ENCODE measurements around the gene PRXL2C. TPM values are rescaled to one million over a fixed set of nuclear protein-coding genes. Genes with fewer than 3 reads are reported as not detected.
"Not testable (repeated sequence)": the region's sequence is repeated elsewhere in the genome, so short reads cannot be mapped to it uniquely, and the experiment has no call there.

The PRXL2C gene
- total RNA-seq: 10 to 100 TPM; 16.7 to 25.6 (median 22.5) TPM

DNA sequence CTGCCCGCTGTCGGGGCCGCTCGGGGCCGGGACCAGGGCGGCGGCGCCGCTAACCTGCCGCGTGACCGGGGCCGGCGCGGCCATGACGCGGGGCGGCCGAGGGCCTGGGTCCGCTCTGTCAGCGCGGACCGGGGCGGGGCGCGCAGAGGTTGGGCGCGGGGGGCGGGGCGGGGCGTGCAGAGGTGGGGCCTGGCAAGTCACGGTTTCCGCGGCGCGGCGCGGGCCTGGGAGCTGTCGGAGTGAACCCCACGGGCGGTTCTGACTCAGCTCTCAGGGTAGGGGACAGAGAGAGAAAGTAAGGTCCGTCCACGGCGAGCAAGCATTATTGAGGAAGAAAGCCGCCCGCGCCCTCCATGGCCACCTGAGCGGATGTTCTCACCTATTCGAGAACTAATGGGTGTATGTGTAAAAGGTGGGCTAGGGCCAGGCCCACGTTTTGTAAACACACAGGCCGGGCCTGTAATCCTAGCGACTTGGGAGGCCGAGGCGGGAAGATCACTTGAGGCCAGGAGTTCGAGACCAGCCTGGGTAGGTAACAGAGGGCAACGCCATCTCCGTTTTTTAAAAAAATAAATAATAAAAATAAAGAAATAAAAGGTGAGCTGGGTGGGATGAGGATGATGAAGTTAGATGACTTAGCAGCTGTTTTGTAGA lies at the start of gene PRXL2C:
TSS of gene PRXL2C (minus strand) at position 120 of the 654 bp plus-strand sequence. CDS start at position 84, 36 bp downstream.
- H3K4me3 ChIP-seq (replicated peaks in 1 of 3): peak within 1 kb of the TSS; percentile 39 to 79 (median 44)
- H3K9me3 ChIP-seq: no peaks in the 10 kb centered on the region
- H3K4me1 ChIP-seq: peaks cover 6 to 8% of the 10 kb centered on the region in 2 donors
- H3K27ac ChIP-seq: peak within 1 kb of the TSS; percentile 94 to 99 (median 97)
- peak; percentile 88 to 90 for DNase-seq
- peaks cover 11 to 13% of the 10 kb centered on the region in 2 donors for H3K36me3 ChIP-seq
- 10 to 12% methylated on average over 16 to 18 of the region's 57 CpGs for WGBS, 2 donors
- intact Hi-C loops (cut with DNase I): loop anchor here (5.0 kb wide), 1 partner anchor 88 kb away; no protein-coding TSS in a partner anchor
- no peaks in the 10 kb centered on the region for H3K27me3 ChIP-seq
- peak in 1 of 2 donors; percentile 73 for TF ChIP-seq POLR2A (IDR thresholded peaks at IDR 0.05)
- TF ChIP-seq, protein P1, sequence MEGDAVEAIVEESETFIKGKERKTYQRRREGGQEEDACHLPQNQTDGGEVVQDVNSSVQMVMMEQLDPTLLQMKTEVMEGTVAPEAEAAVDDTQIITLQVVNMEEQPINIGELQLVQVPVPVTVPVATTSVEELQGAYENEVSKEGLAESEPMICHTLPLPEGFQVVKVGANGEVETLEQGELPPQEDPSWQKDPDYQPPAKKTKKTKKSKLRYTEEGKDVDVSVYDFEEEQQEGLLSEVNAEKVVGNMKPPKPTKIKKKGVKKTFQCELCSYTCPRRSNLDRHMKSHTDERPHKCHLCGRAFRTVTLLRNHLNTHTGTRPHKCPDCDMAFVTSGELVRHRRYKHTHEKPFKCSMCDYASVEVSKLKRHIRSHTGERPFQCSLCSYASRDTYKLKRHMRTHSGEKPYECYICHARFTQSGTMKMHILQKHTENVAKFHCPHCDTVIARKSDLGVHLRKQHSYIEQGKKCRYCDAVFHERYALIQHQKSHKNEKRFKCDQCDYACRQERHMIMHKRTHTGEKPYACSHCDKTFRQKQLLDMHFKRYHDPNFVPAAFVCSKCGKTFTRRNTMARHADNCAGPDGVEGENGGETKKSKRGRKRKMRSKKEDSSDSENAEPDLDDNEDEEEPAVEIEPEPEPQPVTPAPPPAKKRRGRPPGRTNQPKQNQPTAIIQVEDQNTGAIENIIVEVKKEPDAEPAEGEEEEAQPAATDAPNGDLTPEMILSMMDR (IDR thresholded peaks at IDR 0.05): no peak

DNA sequence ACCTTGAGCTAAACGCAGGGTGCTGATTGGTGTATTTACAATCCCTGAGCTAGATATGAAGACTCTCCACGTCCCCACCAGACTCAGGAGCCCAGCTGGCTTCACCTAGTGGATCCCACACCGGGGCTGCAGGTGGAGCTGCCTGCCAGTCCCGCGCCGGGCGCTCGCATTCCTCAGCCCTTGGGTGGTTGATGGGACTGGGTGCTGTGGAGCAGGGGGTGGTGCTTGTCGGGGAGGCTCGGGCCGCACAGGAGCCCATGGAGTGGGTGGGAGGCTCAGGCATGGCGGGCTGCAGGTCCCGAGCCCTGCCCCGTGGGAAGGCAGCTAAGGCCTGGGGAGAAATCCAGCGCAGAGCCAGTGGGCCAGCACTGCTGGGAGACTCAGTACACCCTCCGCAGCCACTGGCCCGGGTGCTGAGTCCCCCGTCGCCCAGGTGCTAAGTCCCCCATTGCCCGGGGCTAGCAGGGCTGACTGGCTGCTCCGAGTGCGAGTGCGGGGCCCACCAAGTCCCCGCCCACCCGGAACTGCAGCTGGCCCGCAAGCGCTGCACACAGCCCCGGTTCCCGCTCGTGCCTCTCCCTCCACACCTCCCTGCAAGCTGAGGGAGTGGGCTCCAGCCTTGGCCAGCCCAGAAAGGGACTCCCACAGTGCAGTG lies 45.7 kb upstream of the PRXL2C start:
- H3K36me3 ChIP-seq; H3K4me3 ChIP-seq (replicated peaks in 1 of 3); H3K9me3 ChIP-seq; H3K27ac ChIP-seq; intact Hi-C loops (cut with DNase I); H3K4me1 ChIP-seq; H3K27me3 ChIP-seq; DNase-seq: not testable (repeated sequence)
- 75% methylated on average over 1 of the region's 30 CpGs; no CpG with 5 or more reads in 1 of the 2 donors for WGBS, 2 donors

DNA sequence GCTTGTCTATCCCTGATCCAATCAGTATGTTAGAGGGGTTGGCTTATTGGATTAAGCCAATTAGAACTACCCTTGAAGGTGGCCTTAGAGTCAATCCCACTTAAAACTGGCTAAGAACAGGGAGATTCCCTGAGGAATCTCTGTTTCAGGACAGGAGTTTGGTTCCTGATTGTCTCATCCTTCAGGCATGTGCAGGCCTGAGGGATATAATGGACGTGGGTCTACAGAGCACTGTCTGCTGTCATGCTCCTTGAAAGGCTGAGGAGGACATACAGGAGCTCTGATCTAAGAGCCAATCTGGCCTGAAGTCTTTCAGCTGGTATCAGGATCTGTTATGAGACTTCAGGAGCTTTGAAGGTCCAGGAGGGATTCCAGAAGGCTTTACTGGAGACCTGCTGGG lies 36.2 kb upstream of the PRXL2C start:
- intact Hi-C loops (cut with DNase I): no loop called here
- 89 to 100% methylated on average over 1 of the region's 1 CpG for WGBS, 2 donors
- no peaks in the 10 kb centered on the region for H3K27me3 ChIP-seq
- no peak for DNase-seq
- no peak overlapping the region for H3K4me3 ChIP-seq (replicated peaks in 1 of 3)
- H3K36me3 ChIP-seq: no peaks in the 10 kb centered on the region
- H3K4me1 ChIP-seq: peaks cover 1 to 2% of the 10 kb centered on the region in 2 donors
- no peak for TF ChIP-seq POLR2A (IDR thresholded peaks at IDR 0.05)
- TF ChIP-seq, protein P1 (IDR thresholded peaks at IDR 0.05): no peak
- H3K27ac ChIP-seq: no peak overlapping the region
- no peaks in the 10 kb centered on the region for H3K9me3 ChIP-seq

GRCh38 chr9:96688745-96689464 lies 33.8 kb upstream of the PRXL2C start:
- intact Hi-C loops (cut with DNase I): no loop called here
- no peaks in the 10 kb centered on the region for H3K9me3 ChIP-seq
- H3K27me3 ChIP-seq: no peaks in the 10 kb centered on the region
- TF ChIP-seq POLR2A (IDR thresholded peaks at IDR 0.05): no peak
- TF ChIP-seq, protein P1 (IDR thresholded peaks at IDR 0.05): no peak
- H3K36me3 ChIP-seq: no peaks in the 10 kb centered on the region
- no peak for DNase-seq
- no peak overlapping the region for H3K4me3 ChIP-seq (replicated peaks in 1 of 3)
- peaks cover 3 to 4% of the 10 kb centered on the region in 2 donors for H3K4me1 ChIP-seq
- 77 to 78% methylated on average over 8 of the region's 8 CpGs for WGBS, 2 donors
- peak overlapping the region in 2 of 3 donors; percentile 25 to 46 for H3K27ac ChIP-seq

GRCh38 chr9:96688187-96688586 lies 33.1 kb upstream of the PRXL2C start:
- WGBS, 2 donors: 34% methylated on average over 5 of the region's 5 CpGs
- peak; percentile 41 to 51 for DNase-seq
- intact Hi-C loops (cut with DNase I): no loop called here
- Histone ChIP-seq H3K4me1 (peaks cover 3 to 4% of the 10 kb centered on the region in 2 donors), H3K36me3 (no peaks in the 10 kb centered on the region), H3K27me3 (no peaks in the 10 kb centered on the region), H3K9me3 (no peaks in the 10 kb centered on the region), H3K27ac (peak overlapping the region; percentile 25 to 46 (median 34)), H3K4me3 (replicated peaks in 1 of 3) (peak overlapping the region in 1 of 3 donors; percentile 12)
- TF ChIP-seq, protein P1 (IDR thresholded peaks at IDR 0.05): no peak
- TF ChIP-seq POLR2A (IDR thresholded peaks at IDR 0.05): no peak
